Activated naive CD4-positive, alpha-beta T cell treated with anti-CD3 and anti-CD28 coated beads, Interleukin-2, amount 50 U/mL, for 24 hours (primary cell): ENCODE measurements around the gene MDP1.
"Not testable (repeated sequence)": the region's sequence is repeated elsewhere in the genome, so short reads cannot be mapped to it uniquely, and the experiment has no call there.

Experiments
- H3K27ac Mint-ChIP-seq: one replicate; pipeline ENCODE4 v1.8.0; 2021; ENCODE audit warnings: mild to moderate bottlenecking, mixed read lengths
- H3K27me3 Mint-ChIP-seq: one replicate; pipeline ENCODE4 v1.8.0; 2021; ENCODE audit warnings: mixed read lengths
- H3K36me3 Mint-ChIP-seq: one replicate; pipeline ENCODE4 v1.8.0; 2021; ENCODE audit warnings: mixed read lengths
- H3K4me1 Mint-ChIP-seq: one replicate; pipeline ENCODE4 v1.8.0; 2021; ENCODE audit warnings: mixed read lengths
- H3K4me3 Mint-ChIP-seq: one replicate; pipeline ENCODE4 v1.8.0; 2021; ENCODE audit warnings: mild to moderate bottlenecking, mixed read lengths
- H3K9me3 Mint-ChIP-seq: one replicate; pipeline ENCODE4 v1.8.0; 2021; ENCODE audit warnings: mixed read lengths

The MDP1 gene

GRCh38 chr14:24219521-24219920 is 3.7 kb upstream of the MDP1 start:
- Mint-ChIP-seq H3K27ac (no peak overlapping the region), H3K4me3 (no peak overlapping the region), H3K27me3 (no peaks in the 10 kb centered on the region), H3K9me3 (no peaks in the 10 kb centered on the region), H3K4me1 (peaks cover 30% of the 10 kb centered on the region), H3K36me3 (peaks cover 4% of the 10 kb centered on the region)

- Mint-ChIP-seq H3K4me1 (peaks cover 32% of the 10 kb centered on the region), H3K4me3 (no peak overlapping the region), H3K9me3 (no peaks in the 10 kb centered on the region), H3K27ac (no peak overlapping the region), H3K27me3 (no peaks in the 10 kb centered on the region), H3K36me3 (peaks cover 2% of the 10 kb centered on the region)
These were observed 3.2 kb upstream of the MDP1 start for GRCh38 chr14:24219080-24219479.

- H3K9me3 Mint-ChIP-seq, H3K27me3 Mint-ChIP-seq, H3K27ac Mint-ChIP-seq, H3K4me3 Mint-ChIP-seq, H3K36me3 Mint-ChIP-seq: not testable (repeated sequence)
- H3K4me1 Mint-ChIP-seq = peaks cover 45% of the 10 kb centered on the region
These were observed 1.0 kb upstream of the MDP1 start for GRCh38 chr14:24216876-24217275.

GRCh38 chr14:24216345-24216699 is 456 bp upstream of the MDP1 start:
- Mint-ChIP-seq H3K36me3 (peaks cover 9% of the 10 kb centered on the region), H3K4me3 (peak overlapping the region; percentile 90), H3K27me3 (no peaks in the 10 kb centered on the region), H3K27ac (peak overlapping the region; percentile 94), H3K9me3 (no peaks in the 10 kb centered on the region), H3K4me1 (peaks cover 51% of the 10 kb centered on the region)

GRCh38 chr14:24213866-24214662 is 1.8 kb downstream of the MDP1 start:
- Mint-ChIP-seq H3K27me3 (no peaks in the 10 kb centered on the region), H3K4me1 (peaks cover 65% of the 10 kb centered on the region), H3K27ac (peak overlapping the region; percentile 92), H3K36me3 (peaks cover 18% of the 10 kb centered on the region), H3K4me3 (peak overlapping the region; percentile 90), H3K9me3 (no peaks in the 10 kb centered on the region)

- peak within 1 kb of the TSS; percentile 92 for H3K27ac Mint-ChIP-seq
These were observed 2.7 kb downstream of the MDP1 start, which contains the start of gene CHMP4A for GRCh38 chr14:24212924-24213865. Gene CHMP4A, minus strand, starts transcription at chr14:24213488. Its CDS starts 49 bp downstream, at chr14:24213439.

GRCh38 chr14:24211311-24211710 is 4.6 kb downstream of the MDP1 start:
- Mint-ChIP-seq H3K4me1 (peaks cover 80% of the 10 kb centered on the region), H3K4me3 (peak overlapping the region; percentile 90)

More at GRCh38 chr14:24212924-24213865, 2.7 kb downstream of the MDP1 start, which contains the start of gene CHMP4A:
- peak within 1 kb of the TSS; percentile 90 for H3K4me3 Mint-ChIP-seq
- H3K9me3 Mint-ChIP-seq = no peaks in the 10 kb centered on the region
- peaks cover 66% of the 10 kb centered on the region for H3K4me1 Mint-ChIP-seq
- no peaks in the 10 kb centered on the region for H3K27me3 Mint-ChIP-seq
- H3K36me3 Mint-ChIP-seq = peaks cover 18% of the 10 kb centered on the region

GRCh38 chr14:24207625-24208024 is 8.2 kb downstream of the MDP1 start:
- Mint-ChIP-seq H3K27me3 (no peaks in the 10 kb centered on the region), H3K36me3 (peaks cover 33% of the 10 kb centered on the region), H3K9me3 (peaks cover 6% of the 10 kb centered on the region), H3K4me3 (no peak overlapping the region), H3K27ac (no peak overlapping the region), H3K4me1 (peaks cover 73% of the 10 kb centered on the region)

More at GRCh38 chr14:24211311-24211710, 4.6 kb downstream of the MDP1 start:
- Mint-ChIP-seq H3K9me3 (no peaks in the 10 kb centered on the region), H3K27ac (peak overlapping the region; percentile 9), H3K36me3 (peaks cover 25% of the 10 kb centered on the region), H3K27me3 (no peaks in the 10 kb centered on the region)

GRCh38 chr14:24207104-24207551 is 8.7 kb downstream of the MDP1 start:
- H3K9me3 Mint-ChIP-seq = peaks cover 6% of the 10 kb centered on the region
- H3K4me1 Mint-ChIP-seq = peaks cover 71% of the 10 kb centered on the region
- peaks cover 35% of the 10 kb centered on the region for H3K36me3 Mint-ChIP-seq
- no peak overlapping the region for H3K27ac Mint-ChIP-seq
- no peak overlapping the region for H3K4me3 Mint-ChIP-seq
- no peaks in the 10 kb centered on the region for H3K27me3 Mint-ChIP-seq

- Mint-ChIP-seq H3K4me3 (no peak overlapping the region), H3K27ac (no peak overlapping the region), H3K36me3 (peaks cover 34% of the 10 kb centered on the region), H3K4me1 (peaks cover 68% of the 10 kb centered on the region), H3K27me3 (no peaks in the 10 kb centered on the region), H3K9me3 (peaks cover 6% of the 10 kb centered on the region)
These were observed 9.4 kb downstream of the MDP1 start for GRCh38 chr14:24206260-24207103.

- H3K4me1 Mint-ChIP-seq = peaks cover 56% of the 10 kb centered on the region
- peak overlapping the region; percentile 19 for H3K27ac Mint-ChIP-seq
These were observed 11.4 kb downstream of the MDP1 start for GRCh38 chr14:24204163-24205146.

GRCh38 chr14:24203249-24203886 is 12.5 kb downstream of the MDP1 start:
- not testable (repeated sequence) for H3K27ac Mint-ChIP-seq, H3K9me3 Mint-ChIP-seq, H3K27me3 Mint-ChIP-seq, H3K4me3 Mint-ChIP-seq
- Mint-ChIP-seq H3K36me3 (peaks cover 27% of the 10 kb centered on the region), H3K4me1 (peaks cover 61% of the 10 kb centered on the region)

More at GRCh38 chr14:24204163-24205146, 11.4 kb downstream of the MDP1 start:
- Mint-ChIP-seq H3K9me3 (peaks cover 6% of the 10 kb centered on the region), H3K27me3 (no peaks in the 10 kb centered on the region), H3K36me3 (peaks cover 27% of the 10 kb centered on the region), H3K4me3 (no peak overlapping the region)

- H3K27ac Mint-ChIP-seq, H3K4me3 Mint-ChIP-seq, H3K9me3 Mint-ChIP-seq, H3K27me3 Mint-ChIP-seq: not testable (repeated sequence)
- H3K36me3 Mint-ChIP-seq = peaks cover 24% of the 10 kb centered on the region
- peaks cover 53% of the 10 kb centered on the region for H3K4me1 Mint-ChIP-seq
These were observed 13.3 kb downstream of the MDP1 start for GRCh38 chr14:24202538-24202937.
